GM23248 (cell line): Measurements from ENCODE around the gene PPP4R2. TPM values are rescaled to one million over a fixed set of nuclear protein-coding genes. Genes with fewer than 3 reads are reported as not detected.

Experiments used
- DNase-seq: peaks from one replicate; pipeline ENCODE4 v3.0.0-alpha.2; 2015
- H2AFZ ChIP-seq: fragments of 200-600 bp; sonication (generic); 2 replicates; pipeline ENCODE4 v1.6.1; 2016; ENCODE audit warnings: antibody characterized with exemption
- H3F3A ChIP-seq: fragments of 200-600 bp; sonication (generic); 2 replicates; pipeline ENCODE4 v1.6.1; 2016; ENCODE audit warnings: mild to moderate bottlenecking, antibody characterized with exemption, mixed run types; ENCODE audit not compliant: insufficient read depth
- H3K27ac ChIP-seq: fragments of 200-600 bp; sonication (generic); 2 replicates; pipeline ENCODE4 v1.5.1; 2016; ENCODE audit warnings: mild to moderate bottlenecking
- H3K27me3 ChIP-seq: fragments of 200-600 bp; sonication (generic); replicated peaks from 2 replicates; pipeline ENCODE4 v1.6.1; 2016; ENCODE audit warnings: mild to moderate bottlenecking; ENCODE audit not compliant: insufficient read depth
- H3K36me3 ChIP-seq: fragments of 200-600 bp; sonication (generic); 2 replicates; pipeline ENCODE4 v1.6.1; 2016; ENCODE audit warnings: low read depth, mild to moderate bottlenecking
- H3K4me1 ChIP-seq: fragments of 200-600 bp; sonication (generic); 2 replicates; pipeline ENCODE4 v1.6.1; 2016; ENCODE audit warnings: mild to moderate bottlenecking; ENCODE audit not compliant: insufficient read depth
- H3K4me2 ChIP-seq: fragments of 200-600 bp; sonication (generic); one replicate; pipeline ENCODE4 v1.6.1; 2016; ENCODE audit warnings: mild to moderate bottlenecking; ENCODE audit not compliant: unreplicated experiment
- H3K4me3 ChIP-seq: fragments of 200-600 bp; sonication (generic); 2 replicates; pipeline ENCODE4 v1.5.1; 2016; ENCODE audit warnings: mild to moderate bottlenecking
- H3K79me2 ChIP-seq: fragments of 200-600 bp; sonication (generic); 2 replicates; pipeline ENCODE4 v1.6.1; 2016; ENCODE audit warnings: mild to moderate bottlenecking; ENCODE audit not compliant: insufficient read depth
- H3K9ac ChIP-seq: fragments of 200-600 bp; sonication (generic); 2 replicates; pipeline ENCODE4 v1.6.1; 2016; ENCODE audit warnings: mild to moderate bottlenecking
- H3K9me2 ChIP-seq: fragments of 200-600 bp; sonication (generic); 2 replicates; pipeline ENCODE4 v1.6.1; 2016; ENCODE audit warnings: mixed run types, mild to moderate bottlenecking, moderate library complexity; ENCODE audit not compliant: insufficient read depth
- H3K9me3 ChIP-seq: fragments of 200-600 bp; sonication (generic); one replicate; pipeline ENCODE4 v1.6.1; 2017; ENCODE audit warnings: low read depth
- H4K20me1 ChIP-seq: fragments of 200-600 bp; sonication (generic); 2 replicates; pipeline ENCODE4 v1.6.0; 2016; ENCODE audit not compliant: insufficient read depth
- EZH2 ChIP-seq: fragments of 200-600 bp; sonication (generic); IDR thresholded peaks from 2 replicates; pipeline ENCODE4 v1.6.1; 2018; ENCODE audit warnings: antibody characterized with exemption, mild to moderate bottlenecking; ENCODE audit not compliant: insufficient read depth, poor library complexity, severe bottlenecking
- EZH2phosphoT487 ChIP-seq: fragments of 200-600 bp; sonication (generic); IDR thresholded peaks from 2 replicates; pipeline ENCODE4 v1.6.1; 2018; ENCODE audit warnings: antibody characterized with exemption, moderate library complexity, mild to moderate bottlenecking, low read depth; ENCODE audit not compliant: insufficient read depth
- WGBS, 2 experiments: methylation state at CpG; one replicate each; pipeline ENCODE4 v1.1.6; 2015 to 2017; ENCODE audit warnings: low lambda C conversion rate in 2 of 2, low coverage in 1 of 2; ENCODE audit errors: missing lambda C conversion rate in 2 of 2; 5-methylcytosine and 5-hydroxymethylcytosine counted together
- in situ Hi-C: fragments of 300-500 bp; cut with MboI; formaldehyde crosslinking; loops from 2 replicates; pipeline ENCODE4 v1.15.0; 2020
- polyA plus RNA-seq: library from polyadenylated mRNA; unstranded; fragments of >200 nt; fragmentation: Nextera tagmentation; extraction: Ambion mirVana; gene quantifications from 2 replicates; pipeline ENCODE4 v1.2.1, GENCODE V29; 2016
- total RNA-seq: library from RNA; depleted of rRNA; stranded (reverse); fragments of >200 nt; shearing (Covaris generic); gene quantifications from 2 replicates; pipeline ENCODE4 v1.2.3, GENCODE V29; 2014

Gene PPP4R2
- total and polyA plus RNA-seq, 2 experiments from 2014 or later: 31.6 to 46.6 TPM

DNA sequence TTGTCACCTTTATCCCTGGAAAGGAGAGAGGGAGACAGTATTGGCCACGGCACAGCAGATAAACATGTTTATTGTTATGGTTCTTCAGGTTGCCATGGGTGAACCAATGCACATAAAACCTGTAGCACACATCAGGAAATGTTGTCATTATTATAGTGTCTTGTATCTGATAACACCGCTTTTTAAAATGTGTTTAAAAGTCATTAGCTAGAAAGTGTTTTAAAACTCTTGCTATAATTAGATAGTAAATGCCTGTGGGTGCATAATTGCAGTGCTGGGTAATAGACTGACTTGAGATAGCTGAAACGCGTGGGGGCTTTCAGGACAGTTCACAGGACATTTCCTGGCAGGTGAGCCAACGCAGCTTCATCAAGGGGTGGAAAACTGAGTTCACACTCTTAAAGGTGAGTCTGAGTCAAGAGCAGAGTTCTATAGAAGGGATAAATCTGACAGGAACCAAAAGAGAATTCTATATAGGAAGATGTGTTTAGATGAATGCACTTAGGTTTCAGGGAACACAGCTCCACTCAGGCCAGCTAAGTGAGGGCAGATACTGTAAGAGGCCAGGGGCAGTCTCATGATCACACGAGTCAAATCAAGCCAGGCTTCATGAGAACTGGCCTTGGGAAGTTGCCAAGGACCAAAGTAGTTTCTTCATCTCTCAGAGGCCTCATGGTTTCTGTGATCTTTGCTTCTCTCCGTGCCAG, 35.6 kb upstream of the PPP4R2 start:
- Histone ChIP-seq H3K36me3 (no peaks in the 10 kb centered on the region), H2AFZ (no peak overlapping the region), H3F3A (no peaks in the 10 kb centered on the region), H3K4me2 (no peak overlapping the region), H3K4me1 (no peaks in the 10 kb centered on the region), H3K9ac (no peak overlapping the region), H3K9me2 (no peaks in the 10 kb centered on the region), H4K20me1 (no peaks in the 10 kb centered on the region), H3K79me2 (no peaks in the 10 kb centered on the region), H3K27me3 (no peaks in the 10 kb centered on the region), H3K4me3 (no peak overlapping the region), H3K27ac (no peak overlapping the region), H3K9me3 (no peaks in the 10 kb centered on the region)
- DNase-seq: peak; percentile 73
- 66 to 67% methylated on average over 7 of the region's 7 CpGs for WGBS, 2 experiments
- TF ChIP-seq EZH2: no peak
- TF ChIP-seq EZH2phosphoT487: no peak
- in situ Hi-C loops: no loop called here

GRCh38 chr3:72961752-72962151, 34.9 kb upstream of the PPP4R2 start:
- no peak for TF ChIP-seq EZH2phosphoT487
- no peak for TF ChIP-seq EZH2
- Histone ChIP-seq H3K4me2 (no peak overlapping the region), H3F3A (no peaks in the 10 kb centered on the region), H3K27ac (no peak overlapping the region), H3K27me3 (no peaks in the 10 kb centered on the region), H3K4me1 (no peaks in the 10 kb centered on the region), H3K9ac (no peak overlapping the region), H3K9me3 (no peaks in the 10 kb centered on the region), H3K4me3 (no peak overlapping the region), H4K20me1 (no peaks in the 10 kb centered on the region), H2AFZ (no peak overlapping the region), H3K9me2 (no peaks in the 10 kb centered on the region), H3K79me2 (no peaks in the 10 kb centered on the region), H3K36me3 (no peaks in the 10 kb centered on the region)
- DNase-seq: no peak
- in situ Hi-C loops: no loop called here
- WGBS, 2 experiments: 57 to 59% methylated on average over 4 of the region's 4 CpGs

- H3K9ac ChIP-seq: no peak overlapping the region
- no peaks in the 10 kb centered on the region for H3K4me1 ChIP-seq
- H3K36me3 ChIP-seq: no peaks in the 10 kb centered on the region
- no peak overlapping the region for H3K27ac ChIP-seq
- H3K9me3 ChIP-seq: no peaks in the 10 kb centered on the region
- no peak overlapping the region for H3K4me3 ChIP-seq
- DNase-seq: no peak
- no peak overlapping the region for H2AFZ ChIP-seq
- H3K4me2 ChIP-seq: no peak overlapping the region
- H3F3A ChIP-seq: no peaks in the 10 kb centered on the region
- TF ChIP-seq EZH2phosphoT487 (no peak), EZH2 (no peak)
- in situ Hi-C loops: no loop called here
- H3K27me3 ChIP-seq: no peaks in the 10 kb centered on the region
- H3K9me2 ChIP-seq: no peaks in the 10 kb centered on the region
- no peaks in the 10 kb centered on the region for H3K79me2 ChIP-seq
- no peaks in the 10 kb centered on the region for H4K20me1 ChIP-seq
These were observed 34.3 kb upstream of the PPP4R2 start for GRCh38 chr3:72962317-72962716.

- Histone ChIP-seq H3K27me3 (no peaks in the 10 kb centered on the region), H3K27ac (no peak overlapping the region), H3K9ac (no peak overlapping the region), H3K4me2 (no peak overlapping the region), H3K9me2 (no peaks in the 10 kb centered on the region), H3K4me1 (no peaks in the 10 kb centered on the region), H3K79me2 (no peaks in the 10 kb centered on the region), H2AFZ (no peak overlapping the region), H3K9me3 (no peaks in the 10 kb centered on the region), H3K4me3 (no peak overlapping the region), H3K36me3 (no peaks in the 10 kb centered on the region), H3F3A (no peaks in the 10 kb centered on the region), H4K20me1 (no peaks in the 10 kb centered on the region)
- in situ Hi-C loops: no loop called here
- TF ChIP-seq EZH2phosphoT487 (no peak), EZH2 (no peak)
- no peak for DNase-seq
These were observed 32.0 kb upstream of the PPP4R2 start for GRCh38 chr3:72964633-72965032.

- H3K4me3 ChIP-seq: no peak overlapping the region
- no peak overlapping the region for H3K27ac ChIP-seq
- no peaks in the 10 kb centered on the region for H3K27me3 ChIP-seq
- WGBS, 2 experiments: 96 to 100% methylated on average over 1 of the region's 1 CpG
- no peaks in the 10 kb centered on the region for H3K9me3 ChIP-seq
- no peak overlapping the region for H2AFZ ChIP-seq
- no peaks in the 10 kb centered on the region for H3K9me2 ChIP-seq
- no peaks in the 10 kb centered on the region for H3K36me3 ChIP-seq
- TF ChIP-seq EZH2phosphoT487 (no peak), EZH2 (no peak)
- in situ Hi-C loops: no loop called here
- no peak overlapping the region for H3K4me2 ChIP-seq
- no peaks in the 10 kb centered on the region for H4K20me1 ChIP-seq
- DNase-seq: no peak
- H3F3A ChIP-seq: no peaks in the 10 kb centered on the region
- H3K4me1 ChIP-seq: no peaks in the 10 kb centered on the region
- H3K9ac ChIP-seq: no peak overlapping the region
- no peaks in the 10 kb centered on the region for H3K79me2 ChIP-seq
These were observed 28.3 kb upstream of the PPP4R2 start for GRCh38 chr3:72968266-72968664.
